Measurements from ENCODE around the gene PDCD6IP.
A peak's percentile ranks its signal among the peaks of the same experiment; 100 is the strongest.
"Not testable (repeated sequence)": the region's sequence is repeated elsewhere in the genome, so short reads cannot be mapped to it uniquely, and the experiment has no call there.

Gene PDCD6IP, protein sequence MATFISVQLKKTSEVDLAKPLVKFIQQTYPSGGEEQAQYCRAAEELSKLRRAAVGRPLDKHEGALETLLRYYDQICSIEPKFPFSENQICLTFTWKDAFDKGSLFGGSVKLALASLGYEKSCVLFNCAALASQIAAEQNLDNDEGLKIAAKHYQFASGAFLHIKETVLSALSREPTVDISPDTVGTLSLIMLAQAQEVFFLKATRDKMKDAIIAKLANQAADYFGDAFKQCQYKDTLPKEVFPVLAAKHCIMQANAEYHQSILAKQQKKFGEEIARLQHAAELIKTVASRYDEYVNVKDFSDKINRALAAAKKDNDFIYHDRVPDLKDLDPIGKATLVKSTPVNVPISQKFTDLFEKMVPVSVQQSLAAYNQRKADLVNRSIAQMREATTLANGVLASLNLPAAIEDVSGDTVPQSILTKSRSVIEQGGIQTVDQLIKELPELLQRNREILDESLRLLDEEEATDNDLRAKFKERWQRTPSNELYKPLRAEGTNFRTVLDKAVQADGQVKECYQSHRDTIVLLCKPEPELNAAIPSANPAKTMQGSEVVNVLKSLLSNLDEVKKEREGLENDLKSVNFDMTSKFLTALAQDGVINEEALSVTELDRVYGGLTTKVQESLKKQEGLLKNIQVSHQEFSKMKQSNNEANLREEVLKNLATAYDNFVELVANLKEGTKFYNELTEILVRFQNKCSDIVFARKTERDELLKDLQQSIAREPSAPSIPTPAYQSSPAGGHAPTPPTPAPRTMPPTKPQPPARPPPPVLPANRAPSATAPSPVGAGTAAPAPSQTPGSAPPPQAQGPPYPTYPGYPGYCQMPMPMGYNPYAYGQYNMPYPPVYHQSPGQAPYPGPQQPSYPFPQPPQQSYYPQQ

GRCh38 chr3:33798418-33799201 is at the start of gene PDCD6IP:
TSS of gene PDCD6IP (plus strand) at chr3:33798630. CDS start at chr3:33798729, 99 bp downstream.
- DNase-seq, result peak; percentile 65

GRCh38 chr3:33749546-33750210 is 48.8 kb upstream of the PDCD6IP start:
- DNase-seq, result no peak

DNA sequence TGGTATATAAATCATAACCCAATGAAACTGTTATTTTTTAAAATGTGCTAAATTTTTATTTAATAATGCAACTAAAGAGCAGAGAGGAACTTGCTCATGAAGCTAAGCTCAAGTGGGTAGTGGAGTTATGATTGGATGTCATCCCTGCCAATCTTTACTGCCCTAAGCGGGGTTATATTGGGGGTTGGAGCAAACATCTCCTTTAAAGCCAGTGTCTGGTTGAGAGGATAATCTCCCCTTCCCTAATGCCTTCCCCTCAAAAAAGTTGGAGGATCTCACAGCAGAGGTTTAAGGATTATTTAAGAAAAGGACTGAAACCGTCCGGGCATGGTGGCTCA is 48.2 kb upstream of the PDCD6IP start:
- no peak for DNase-seq

DNA sequence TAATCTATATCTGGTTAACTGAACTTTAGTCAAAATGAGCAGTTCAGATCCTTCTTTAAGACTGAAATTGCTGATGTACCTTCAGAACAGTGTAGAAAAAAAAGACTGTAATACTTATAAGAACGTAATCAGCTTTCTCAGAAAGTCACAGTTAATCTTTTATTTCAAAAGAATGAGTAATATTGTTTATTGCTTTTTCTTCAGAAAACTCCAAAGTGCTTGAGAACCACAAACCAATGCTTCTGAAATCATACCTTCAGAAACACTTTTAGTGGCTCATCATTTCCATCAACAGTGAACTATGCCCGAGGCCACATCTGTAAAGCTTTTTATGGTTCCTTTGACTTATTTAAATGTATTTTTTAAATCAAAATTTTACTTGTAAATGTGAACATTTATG is 47.1 kb upstream of the PDCD6IP start:
- no peak for DNase-seq

DNA sequence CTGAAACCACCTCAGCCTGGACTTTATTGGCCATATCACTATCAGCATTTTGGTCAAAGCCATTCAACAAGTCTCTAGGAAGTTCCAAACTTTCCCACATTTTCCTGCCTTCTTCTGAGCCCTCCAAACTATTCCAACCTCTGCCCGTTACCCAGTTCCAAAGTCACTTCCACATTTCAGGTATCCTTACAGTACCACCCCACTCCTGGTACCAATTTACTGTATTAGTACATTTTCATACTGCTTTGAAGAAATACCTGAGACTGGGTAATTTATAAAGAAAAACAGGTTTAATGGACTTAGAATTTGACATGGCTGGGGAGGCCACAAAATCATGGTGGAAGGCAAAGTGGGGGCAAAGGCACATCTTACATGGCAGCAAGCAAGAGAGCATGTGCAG is 44.0 kb upstream of the PDCD6IP start:
- not testable (repeated sequence) for DNase-seq

GRCh38 chr3:33758281-33758680 is 40.1 kb upstream of the PDCD6IP start:
- no peak for DNase-seq

GRCh38 chr3:33758864-33759263 is 39.6 kb upstream of the PDCD6IP start:
- DNase-seq, result no peak

DNA sequence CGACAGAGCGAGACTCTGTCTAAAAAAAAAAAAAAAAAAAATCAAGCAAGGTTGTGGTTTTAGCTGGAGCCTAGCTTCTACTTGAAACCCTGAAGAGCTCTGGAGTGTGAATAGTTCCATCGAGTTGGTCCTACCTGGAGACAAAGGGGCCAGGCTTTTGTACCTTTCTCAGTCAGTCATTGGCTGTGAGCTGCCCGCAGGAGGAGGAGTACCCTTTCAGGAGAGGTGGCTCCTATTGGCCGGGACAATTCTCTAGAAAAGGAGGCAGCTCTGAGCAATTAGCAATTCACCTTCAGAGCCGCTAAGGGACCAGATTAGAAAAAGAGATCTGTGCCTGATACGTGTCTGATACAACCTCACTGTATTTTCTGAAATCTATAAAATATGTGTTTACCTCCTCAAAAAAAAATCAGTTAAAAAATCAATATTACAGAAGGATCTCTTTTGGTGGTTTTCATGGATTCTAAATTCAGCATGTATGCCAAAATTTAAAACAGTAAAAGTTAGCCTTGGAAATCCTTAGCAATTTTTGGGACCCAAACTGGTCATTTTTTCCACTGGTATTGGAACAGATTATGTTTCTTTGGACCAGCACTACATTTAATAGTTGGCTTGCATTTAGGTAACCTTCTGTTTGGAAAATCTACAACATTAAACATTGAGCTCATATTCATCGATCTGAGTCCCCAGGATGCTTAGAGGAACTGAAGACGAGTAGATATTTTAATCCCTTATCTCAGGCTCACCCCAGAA is 29.7 kb upstream of the PDCD6IP start:
- no peak for DNase-seq

- no peak for DNase-seq
Measured at GRCh38 chr3:33773637-33774036, 24.8 kb upstream of the PDCD6IP start.

DNA sequence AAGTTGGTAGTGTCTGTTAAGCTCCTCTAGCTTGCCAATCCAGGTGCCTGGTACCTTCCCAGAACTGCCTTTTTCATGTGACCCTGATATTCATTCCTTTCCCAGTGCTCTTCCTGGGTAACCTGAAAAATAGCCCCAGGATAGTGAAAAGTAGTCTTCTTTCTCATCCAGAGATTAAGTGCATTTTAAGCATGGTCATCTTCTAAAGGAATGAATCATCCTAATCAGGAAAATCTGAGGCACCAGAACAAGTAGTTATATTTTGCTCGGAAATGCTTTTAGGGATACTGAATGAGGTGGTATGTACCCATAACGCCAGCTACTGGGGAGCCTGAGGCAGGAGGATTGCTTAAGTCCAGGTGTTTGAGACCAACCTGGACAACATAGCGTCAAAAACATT is 23.1 kb upstream of the PDCD6IP start:
- DNase-seq, result no peak

GRCh38 chr3:33777996-33778395 is 20.4 kb upstream of the PDCD6IP start:
- no peak for DNase-seq

DNA sequence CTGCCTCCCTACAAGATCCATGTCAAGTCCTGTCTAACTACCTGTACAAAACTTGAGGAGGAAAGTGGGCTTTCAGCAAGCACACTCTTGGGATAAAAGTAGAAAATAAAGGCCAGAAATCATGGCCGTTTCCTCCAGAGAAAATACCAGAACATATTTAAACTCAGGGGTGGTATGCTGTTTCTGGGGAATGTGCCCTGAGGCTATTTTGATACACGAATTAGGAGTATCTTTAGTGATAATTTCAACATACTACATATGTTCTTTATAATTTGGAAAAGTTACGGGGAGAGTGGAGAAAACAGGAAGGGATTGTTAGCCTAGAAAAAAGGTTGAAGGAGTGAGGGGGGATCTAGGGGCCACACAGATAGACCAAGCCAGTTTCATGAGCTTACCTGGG is 18.7 kb upstream of the PDCD6IP start:
- DNase-seq, result no peak

GRCh38 chr3:33781413-33781812 is 17.0 kb upstream of the PDCD6IP start:
- DNase-seq, result not testable (repeated sequence)

DNA sequence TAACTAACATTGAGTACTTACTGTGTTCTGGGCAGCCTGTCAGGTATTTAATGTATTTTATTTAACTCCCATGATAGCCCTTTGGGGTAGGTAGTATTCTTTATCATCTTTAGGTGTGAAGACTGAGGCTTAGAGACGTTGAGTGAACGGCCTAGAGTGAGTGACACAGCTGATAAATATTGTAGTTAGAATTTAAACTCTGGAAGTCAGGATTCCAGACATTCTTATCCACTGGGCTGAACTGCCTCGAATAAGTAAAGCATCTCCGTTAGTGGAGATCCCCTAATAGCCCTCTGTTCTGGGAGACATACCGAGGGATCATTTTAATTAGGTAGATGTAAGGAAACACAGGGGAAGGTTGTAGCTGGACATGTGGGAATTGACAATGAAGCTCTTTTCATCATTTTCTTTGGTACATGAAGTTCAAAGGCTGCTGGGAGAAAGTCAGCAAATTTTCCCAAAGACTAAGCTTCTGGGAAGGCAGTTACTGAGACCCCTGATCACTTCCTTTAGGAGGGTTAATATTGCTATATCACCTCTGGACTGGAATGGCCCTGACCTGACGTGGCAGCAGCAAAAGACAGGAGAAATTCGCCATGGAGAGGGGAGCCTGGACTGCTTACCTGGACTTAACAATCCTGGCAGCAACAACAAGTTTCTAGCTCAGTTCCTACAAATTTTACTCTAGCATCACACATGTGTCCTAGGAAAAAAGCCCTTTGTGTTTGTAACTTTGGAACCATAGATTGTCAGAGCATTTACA is 11.7 kb upstream of the PDCD6IP start:
- DNase-seq, result no peak

DNA sequence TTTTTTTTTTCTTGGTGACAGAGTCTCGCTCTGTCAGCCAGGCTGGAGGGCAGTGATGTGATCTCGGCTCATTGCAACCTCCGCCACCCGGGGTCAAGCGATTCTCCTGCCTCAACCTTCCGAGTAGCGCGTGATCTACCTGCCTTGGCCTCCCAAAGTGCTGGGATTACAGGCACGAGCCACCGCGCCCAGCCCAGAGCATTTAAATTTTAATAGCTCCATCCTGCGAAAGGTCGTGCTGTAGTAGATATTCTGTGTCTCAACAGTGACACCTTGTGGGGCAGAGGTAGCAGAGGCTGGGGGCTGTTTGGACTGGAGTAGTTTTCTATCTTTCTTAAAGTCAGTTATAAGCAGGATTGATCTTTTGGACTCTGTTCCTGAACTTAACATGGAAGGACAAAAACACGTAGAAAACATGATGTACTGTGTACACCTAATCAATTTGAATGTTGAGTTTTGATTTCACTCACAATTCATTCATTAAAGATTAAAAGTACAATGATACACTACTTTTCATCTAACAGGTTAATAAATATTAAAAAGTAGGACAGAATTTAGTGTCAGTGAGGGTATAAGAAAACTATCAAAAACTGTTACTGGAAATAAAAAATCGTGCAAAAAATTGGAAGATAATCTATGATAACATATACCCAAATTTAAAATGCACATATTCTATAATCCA is 11.0 kb upstream of the PDCD6IP start:
- DNase-seq, result peak; percentile 49

GRCh38 chr3:33789183-33789954 is 9.1 kb upstream of the PDCD6IP start:
- no peak for DNase-seq

GRCh38 chr3:33790091-33790490 is 8.3 kb upstream of the PDCD6IP start:
- no peak for DNase-seq

GRCh38 chr3:33791477-33792166 is 6.8 kb upstream of the PDCD6IP start:
- no peak for DNase-seq
